Panc1 (cell line): ENCODE data around the gene ZNF91.

Experiments used
- CTCF ChIP-seq: fragments of 450-650 bp; IDR thresholded peaks from 2 replicates; pipeline ENCODE4 v1.5.1; 2017; ENCODE audit warnings: mild to moderate bottlenecking
- REST ChIP-seq, 2 experiments: IDR thresholded peaks; 2 replicates each; pipeline ENCODE4 v1.6.1; 2011 to 2012; ENCODE audit warnings: low read depth in 2 of 2, control low read depth in 1 of 2, low read length in 1 of 2, mild to moderate bottlenecking in 1 of 2, moderate library complexity in 1 of 2; ENCODE audit not compliant: insufficient read depth in 1 of 2

- no peak for TF ChIP-seq CTCF
- no peak for TF ChIP-seq REST (IDR thresholded peaks at IDR 0.05; ENCODE audit: insufficient read depth in 1 of 2, low read depth in 2 of 2, low read length in 1 of 2)
Measured at GRCh38 chr19:23415034-23415433, 19.8 kb upstream of the ZNF91 start.
